Measurements from ENCODE around the gene COX6B1.
"Not testable (repeated sequence)": the region's sequence is repeated elsewhere in the genome, so short reads cannot be mapped to it uniquely, and the experiment has no call there.

The COX6B1 gene

GRCh38 chr19:35648017-35648961, at the start of gene COX6B1:
Gene COX6B1, plus strand, starts transcription at chr19:35648323. Its CDS starts 2,921 bp downstream, at chr19:35651244.
- DNase-seq, result peak; percentile 100

- DNase-seq, result no peak
Measured at GRCh38 chr19:35601971-35602370, 46.2 kb upstream of the COX6B1 start.

GRCh38 chr19:35604436-35604835, 43.7 kb upstream of the COX6B1 start:
- DNase-seq, result not testable (repeated sequence)

GRCh38 chr19:35607170-35607569, 41.0 kb upstream of the COX6B1 start:
- not testable (repeated sequence) for DNase-seq

- DNase-seq, result no peak
Measured at GRCh38 chr19:35607661-35608060, 40.5 kb upstream of the COX6B1 start.

- DNase-seq, result peak; percentile 23
Measured at GRCh38 chr19:35608251-35608650, 39.9 kb upstream of the COX6B1 start.

- peak; percentile 53 for DNase-seq
Measured at GRCh38 chr19:35609851-35610353, 38.2 kb upstream of the COX6B1 start.

- no peak for DNase-seq
Measured at GRCh38 chr19:35612224-35612558, 35.9 kb upstream of the COX6B1 start.

- DNase-seq, result peak; percentile 93
Measured at GRCh38 chr19:35612559-35613321, 35.4 kb upstream of the COX6B1 start, which contains the start of gene HAUS5. Gene HAUS5, plus strand, starts transcription at chr19:35612735. Its CDS starts 60 bp downstream, at chr19:35612795.

- no peak for DNase-seq
Measured at GRCh38 chr19:35613574-35613973, 34.5 kb upstream of the COX6B1 start.

GRCh38 chr19:35615036-35615435, 33.1 kb upstream of the COX6B1 start:
- no peak for DNase-seq

GRCh38 chr19:35618857-35619256, 29.3 kb upstream of the COX6B1 start:
- DNase-seq, result no peak

- no peak for DNase-seq
Measured at GRCh38 chr19:35619290-35619923, 28.7 kb upstream of the COX6B1 start.

GRCh38 chr19:35620001-35620400, 28.1 kb upstream of the COX6B1 start:
- no peak for DNase-seq

- DNase-seq, result no peak
Measured at GRCh38 chr19:35621708-35622107, 26.4 kb upstream of the COX6B1 start.

GRCh38 chr19:35622750-35623149, 25.4 kb upstream of the COX6B1 start:
- no peak for DNase-seq

- DNase-seq, result no peak
Measured at GRCh38 chr19:35623327-35624010, 24.7 kb upstream of the COX6B1 start.

- no peak for DNase-seq
Measured at GRCh38 chr19:35628264-35628564, 19.9 kb upstream of the COX6B1 start.

GRCh38 chr19:35628565-35629331, 19.4 kb upstream of the COX6B1 start, which contains the start of gene RBM42:
Gene RBM42, plus strand, starts transcription at chr19:35629036. Its CDS starts 118 bp downstream, at chr19:35629154.
- peak; percentile 100 for DNase-seq

GRCh38 chr19:35629332-35629633, 18.8 kb upstream of the COX6B1 start:
- DNase-seq, result no peak

GRCh38 chr19:35633727-35634440, 14.2 kb upstream of the COX6B1 start:
- DNase-seq, result no peak

Data from MV-4-11 (cell line).